GM10847 (cell line): ENCODE results near the gene GART.
A peak's percentile ranks its signal among the peaks of the same experiment; 100 is the strongest.

Experiments
- POLR2A ChIP-seq: IDR thresholded peaks from 2 replicates; pipeline ENCODE4 v1.6.1; 2011; ENCODE audit not compliant: insufficient read length; ENCODE audit errors: extremely low read depth

GART gene

GRCh38 chr21:33541756-33542639 is at the start of gene GART:
GART (minus strand) TSS chr21:33542117; CDS start chr21:33539315, 2,802 bp downstream.
- TF ChIP-seq POLR2A: peak; percentile 60

DNA sequence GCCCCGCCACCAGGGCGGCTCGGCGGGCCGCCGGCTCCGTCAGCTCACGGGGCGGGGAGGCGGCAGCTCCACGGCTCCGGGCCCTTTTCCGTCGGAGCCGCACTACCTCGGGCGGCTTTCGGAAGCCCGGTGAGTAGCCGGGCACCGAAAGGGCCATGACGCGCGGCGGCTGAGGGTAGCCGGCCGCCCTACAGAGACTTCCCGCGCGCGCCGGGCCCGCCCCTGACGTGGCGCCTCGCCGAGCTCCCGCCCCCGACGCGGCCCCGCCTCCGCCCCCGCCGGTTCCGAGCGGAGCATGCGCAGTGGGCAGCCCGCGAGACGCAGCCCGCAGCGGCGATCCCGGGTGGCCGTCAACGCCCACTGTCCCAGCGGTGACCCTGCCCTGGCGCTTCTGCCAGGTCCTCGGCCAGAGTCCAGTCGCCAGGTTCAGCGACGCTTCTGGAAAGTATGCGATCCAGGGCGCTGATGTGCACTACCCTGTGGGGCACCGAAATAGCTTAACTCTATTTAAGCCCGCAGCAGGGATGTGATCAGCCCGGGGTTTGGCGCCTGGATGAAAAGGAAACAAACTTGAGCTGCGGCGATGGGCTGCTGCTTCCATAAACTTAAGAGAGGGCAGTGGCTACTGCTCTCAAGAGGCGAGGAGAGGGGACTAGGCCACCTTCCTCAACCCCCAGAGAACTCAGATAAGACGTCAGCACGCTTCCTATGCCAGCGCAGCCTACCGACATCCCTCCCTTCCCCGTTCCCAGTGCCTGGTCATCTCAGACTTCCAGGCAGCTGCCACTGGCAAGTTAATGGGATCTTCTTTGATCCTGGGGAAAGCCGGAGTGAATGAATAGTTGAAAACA is 46.8 kb upstream of the GART start, which contains the start of gene DONSON:
Gene DONSON (minus strand): TSS at position 200 of the 851 bp plus-strand sequence. CDS start 43 bp downstream, at position 157.
- peak; percentile 69 for TF ChIP-seq POLR2A

- TF ChIP-seq POLR2A: no peak
Measured at GRCh38 chr21:33587792-33588484, 46.0 kb upstream of the GART start.

DNA sequence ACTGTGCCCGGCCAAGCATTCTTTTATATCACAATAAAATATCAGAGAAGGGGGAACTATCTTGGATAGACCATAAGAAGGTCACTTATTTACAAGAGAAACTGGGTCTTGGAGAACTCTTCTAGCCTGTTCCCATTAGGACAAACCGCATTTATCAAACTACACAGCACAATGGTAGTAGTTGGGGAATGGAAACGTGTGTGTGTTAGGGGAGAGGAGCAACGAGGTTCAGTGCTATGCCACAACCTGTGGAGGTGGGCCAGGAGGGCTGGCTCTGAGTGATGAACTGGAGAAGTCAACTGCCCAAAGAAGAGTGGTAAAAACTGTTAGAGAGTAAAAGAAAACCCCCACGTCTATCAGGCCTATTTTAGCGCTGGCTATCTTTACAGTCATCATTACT is 45.0 kb upstream of the GART start:
- no peak for TF ChIP-seq POLR2A

- no peak for TF ChIP-seq POLR2A
Measured at GRCh38 chr21:33584455-33584854, 42.5 kb upstream of the GART start.

GRCh38 chr21:33578959-33579542 is 37.1 kb upstream of the GART start:
- no peak for TF ChIP-seq POLR2A

- TF ChIP-seq POLR2A: no peak
Measured at GRCh38 chr21:33578214-33578613, 36.3 kb upstream of the GART start.

DNA sequence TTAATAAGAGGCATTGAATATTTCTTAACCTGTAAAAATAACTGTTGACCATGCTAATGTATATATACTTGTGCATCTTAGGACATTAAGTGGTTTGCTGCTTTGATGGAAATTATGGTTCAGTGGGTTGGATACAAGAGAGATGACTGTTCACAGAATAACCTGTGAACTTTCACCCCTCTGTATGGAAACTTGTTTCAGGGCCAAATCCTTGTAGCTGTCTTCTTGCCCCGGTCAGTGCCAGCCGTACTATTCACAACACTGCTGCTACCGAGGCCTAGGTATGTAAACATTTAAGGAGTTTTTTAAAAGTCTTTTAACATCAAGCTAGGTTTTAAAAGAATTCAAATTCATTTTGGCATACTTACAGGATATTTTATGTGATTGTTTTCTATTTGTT is 30.4 kb upstream of the GART start:
- TF ChIP-seq POLR2A: no peak

- TF ChIP-seq POLR2A: no peak
Measured at GRCh38 chr21:33569991-33570390, 28.1 kb upstream of the GART start.

DNA sequence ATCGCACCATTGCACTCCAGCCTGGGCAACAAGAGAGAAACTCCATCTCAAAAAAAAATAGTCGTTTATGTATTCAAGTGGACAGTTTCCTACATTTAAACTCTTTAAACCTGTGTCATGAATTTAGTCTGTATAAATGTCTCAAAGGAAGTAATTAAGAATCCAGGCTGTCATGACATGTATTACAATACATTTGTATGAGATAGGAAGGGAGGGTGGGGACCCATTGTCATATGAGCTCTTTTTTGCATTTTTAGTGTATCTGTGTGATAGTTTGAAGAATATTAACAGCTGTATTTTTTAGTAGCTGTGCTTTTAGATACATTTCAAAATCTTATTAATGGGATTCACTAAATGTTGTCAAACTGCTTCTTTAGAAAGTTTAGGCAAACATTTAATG is 26.5 kb upstream of the GART start:
- TF ChIP-seq POLR2A: no peak

DNA sequence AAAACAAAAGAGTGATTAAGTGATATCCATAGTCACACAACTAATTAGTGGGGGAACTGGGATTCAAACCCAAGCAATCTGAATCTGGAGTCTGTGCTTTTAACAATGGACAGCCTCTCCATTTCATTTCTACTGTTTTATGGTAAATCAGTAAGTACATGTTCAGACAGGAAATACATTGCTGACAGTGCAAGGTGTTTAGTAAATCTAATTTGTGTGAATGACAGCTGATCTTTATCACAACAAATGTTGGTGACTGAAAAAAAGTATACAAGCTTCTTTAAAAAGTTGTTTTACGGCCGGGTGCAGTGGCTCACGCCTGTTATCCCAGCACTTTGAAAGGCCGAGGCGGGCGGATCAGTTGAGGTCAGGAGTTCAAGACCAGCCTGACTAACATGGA is 26.0 kb upstream of the GART start:
- TF ChIP-seq POLR2A: no peak

DNA sequence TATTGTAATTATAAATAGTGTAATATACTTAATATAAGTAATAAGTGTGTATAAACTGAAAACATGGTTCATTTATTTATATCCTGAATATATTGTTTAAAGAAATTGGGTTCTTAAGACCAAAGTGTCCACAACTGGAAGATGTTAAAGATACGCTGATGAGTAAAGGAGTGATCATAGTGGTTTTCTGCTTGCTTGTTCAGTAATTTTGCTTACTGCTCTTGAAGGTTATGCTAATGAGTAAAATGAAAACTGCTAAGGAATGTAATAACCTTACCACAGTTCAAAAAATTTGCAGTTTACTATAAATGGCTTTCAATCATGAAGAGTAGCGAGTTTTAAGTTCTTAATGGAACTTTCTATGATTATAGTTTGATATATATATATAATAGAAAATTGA is 24.6 kb upstream of the GART start:
- TF ChIP-seq POLR2A: no peak

- no peak for TF ChIP-seq POLR2A
Measured at GRCh38 chr21:33562389-33562788, 20.5 kb upstream of the GART start.

GRCh38 chr21:33561373-33561772 is 19.5 kb upstream of the GART start:
- no peak for TF ChIP-seq POLR2A

GRCh38 chr21:33560965-33561364 is 19.0 kb upstream of the GART start:
- TF ChIP-seq POLR2A: no peak

DNA sequence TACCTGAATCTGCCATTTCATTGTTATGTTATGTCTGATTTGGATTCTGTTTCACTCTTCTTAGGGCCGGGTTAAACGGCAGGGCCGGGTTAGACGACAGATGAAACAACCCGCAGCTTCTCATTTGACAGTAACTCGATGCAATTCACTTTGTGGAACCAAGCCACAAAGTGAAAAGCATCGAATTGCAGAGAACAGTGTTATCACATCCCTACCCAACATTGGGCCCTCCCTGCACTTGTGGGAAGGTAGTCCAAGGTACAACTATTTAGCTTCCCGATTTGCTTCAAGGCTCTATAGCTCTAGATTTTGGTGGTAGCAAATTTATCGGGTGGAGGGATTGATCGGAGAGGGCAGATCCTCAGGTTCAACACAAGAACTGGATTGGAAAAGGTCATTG is 17.9 kb upstream of the GART start:
- TF ChIP-seq POLR2A: no peak
